ENCODE results near the gene GRIFIN.

GRIFIN gene

GRCh38 chr7:2520131-2520760 is 44.0 kb upstream of the GRIFIN start:
- Histone ChIP-seq H3K27me3 (ENCODE audit: insufficient read depth, low read depth) (peaks cover 82% of the 10 kb centered on the region), H2AFZ (ENCODE audit: low read depth) (peak overlapping the region; percentile 38), H3K27ac (no peak overlapping the region), H3K36me3 (ENCODE audit: insufficient read depth) (no peaks in the 10 kb centered on the region), H3K9ac (no peak overlapping the region; the same call in 1 of the 2 replicates), H3K4me3 (IDR thresholded peaks at IDR 0.05; ENCODE audit: insufficient read depth, low read depth, low read length) (no peak overlapping the region), H3K4me2 (peak overlapping the region; percentile 48; the same call in 1 of the 2 replicates), H3K4me1 (ENCODE audit: low read depth, poor library complexity, severe bottlenecking) (peaks cover 29% of the 10 kb centered on the region), H3K79me2 (ENCODE audit: insufficient read depth, low read depth) (no peaks in the 10 kb centered on the region), H4K20me1 (ENCODE audit: insufficient read depth) (no peaks in the 10 kb centered on the region)
- TF ChIP-seq CTCF (conservative IDR thresholded peaks at IDR 0.05; ENCODE audit: low read depth, low read length), result no peak

- Histone ChIP-seq H3K79me2 (ENCODE audit: insufficient read depth, low read depth) (no peaks in the 10 kb centered on the region), H4K20me1 (ENCODE audit: insufficient read depth) (no peaks in the 10 kb centered on the region), H3K4me1 (ENCODE audit: low read depth, poor library complexity, severe bottlenecking) (peaks cover 29% of the 10 kb centered on the region), H3K27me3 (ENCODE audit: insufficient read depth, low read depth) (peaks cover 81% of the 10 kb centered on the region), H3K4me3 (IDR thresholded peaks at IDR 0.05; ENCODE audit: insufficient read depth, low read depth, low read length) (no peak within 1 kb of the TSS), H3K27ac (no peak within 1 kb of the TSS), H2AFZ (ENCODE audit: low read depth) (peak within 1 kb of the TSS; percentile 98), H3K9ac (peak within 1 kb of the TSS; percentile 49; the same call in 1 of the 2 replicates), H3K36me3 (ENCODE audit: insufficient read depth) (no peaks in the 10 kb centered on the region), H3K4me2 (peak within 1 kb of the TSS; percentile 98)
- TF ChIP-seq CTCF (conservative IDR thresholded peaks at IDR 0.05; ENCODE audit: low read depth, low read length), result no peak
Measured at GRCh38 chr7:2519119-2519930, 43.1 kb upstream of the GRIFIN start, which contains the start of gene LFNG. Gene LFNG (plus strand): TSS chr7:2519774. CDS start chr7:2519862, 88 bp downstream.

- Histone ChIP-seq H3K4me2 (peak overlapping the region; percentile 98), H3K36me3 (ENCODE audit: insufficient read depth) (no peaks in the 10 kb centered on the region), H2AFZ (ENCODE audit: low read depth) (peak overlapping the region; percentile 98), H4K20me1 (ENCODE audit: insufficient read depth) (no peaks in the 10 kb centered on the region), H3K4me3 (IDR thresholded peaks at IDR 0.05; ENCODE audit: insufficient read depth, low read depth, low read length) (no peak overlapping the region), H3K9ac (peak overlapping the region; percentile 49; the same call in 1 of the 2 replicates), H3K79me2 (ENCODE audit: insufficient read depth, low read depth) (no peaks in the 10 kb centered on the region), H3K27me3 (ENCODE audit: insufficient read depth, low read depth) (peaks cover 84% of the 10 kb centered on the region), H3K27ac (no peak overlapping the region), H3K4me1 (ENCODE audit: low read depth, poor library complexity, severe bottlenecking) (peaks cover 29% of the 10 kb centered on the region)
- TF ChIP-seq CTCF (conservative IDR thresholded peaks at IDR 0.05; ENCODE audit: low read depth, low read length), result no peak
Measured at GRCh38 chr7:2518737-2519118, 42.5 kb upstream of the GRIFIN start.

GRCh38 chr7:2517678-2518507 is 41.7 kb upstream of the GRIFIN start:
- no peak overlapping the region for H3K4me3 ChIP-seq (IDR thresholded peaks at IDR 0.05; ENCODE audit: insufficient read depth, low read depth, low read length)
- no peak for TF ChIP-seq CTCF (conservative IDR thresholded peaks at IDR 0.05; ENCODE audit: low read depth, low read length)
- no peak overlapping the region for H3K9ac ChIP-seq

More at GRCh38 chr7:2517678-2518507, 41.7 kb upstream of the GRIFIN start:
- Histone ChIP-seq H4K20me1 (ENCODE audit: insufficient read depth) (no peaks in the 10 kb centered on the region), H2AFZ (ENCODE audit: low read depth) (no peak overlapping the region), H3K36me3 (ENCODE audit: insufficient read depth) (no peaks in the 10 kb centered on the region), H3K4me1 (ENCODE audit: low read depth, poor library complexity, severe bottlenecking) (peaks cover 29% of the 10 kb centered on the region), H3K27ac (no peak overlapping the region), H3K4me2 (no peak overlapping the region), H3K79me2 (ENCODE audit: insufficient read depth, low read depth) (no peaks in the 10 kb centered on the region), H3K27me3 (ENCODE audit: insufficient read depth, low read depth) (peaks cover 80% of the 10 kb centered on the region)
